Medulla oblongata (tissue), 1 donor: ENCODE results near the gene ZNF385B.
"Not testable (repeated sequence)": the region's sequence is repeated elsewhere in the genome, so short reads cannot be mapped to it uniquely, and the experiment has no call there.

ENCODE experiments used
- DNase-seq: peaks from one replicate; pipeline ENCODE4 v3.0.0-alpha.2; 2015; ENCODE audit errors: extremely low spot score

ZNF385B gene

DNA sequence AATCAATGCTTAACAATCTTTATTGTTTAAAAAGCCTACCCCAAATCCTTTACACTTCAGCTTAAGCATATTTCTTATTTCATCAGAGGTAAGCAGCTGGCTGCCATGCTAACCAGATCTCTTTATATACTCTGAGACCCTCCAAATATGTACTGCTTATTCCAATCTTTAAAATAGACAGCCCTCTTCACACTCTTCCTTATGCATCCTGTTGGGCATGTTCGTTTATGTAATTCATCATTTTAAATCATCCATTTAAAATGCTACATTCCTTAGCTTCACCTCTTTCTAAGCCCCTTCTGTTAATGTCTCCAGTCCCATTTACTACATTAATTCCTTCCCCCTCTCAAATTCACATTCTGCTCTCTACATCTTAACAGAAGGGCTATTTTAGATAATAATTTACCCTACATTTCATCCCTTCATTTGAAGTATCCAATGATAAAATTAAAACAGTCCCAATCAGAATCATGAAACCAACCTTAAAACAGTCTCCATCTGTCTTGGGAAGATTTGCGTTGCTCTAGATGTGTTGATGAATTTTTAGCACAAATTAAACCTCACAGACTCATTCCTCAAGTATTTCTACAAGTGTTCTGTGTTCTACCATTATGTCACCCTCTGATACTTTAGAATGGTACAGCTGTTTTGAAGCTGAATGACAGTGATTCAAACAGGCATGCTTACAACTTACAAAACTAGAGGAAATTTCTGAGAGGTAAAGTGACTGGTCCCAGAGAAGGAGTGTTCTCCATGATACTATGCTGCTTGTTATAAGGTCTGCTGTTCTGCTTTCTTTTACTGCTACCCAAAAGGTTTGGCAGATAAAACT is 59.1 kb downstream of the ZNF385B start:
- no peak for DNase-seq

- no peak for DNase-seq
Measured at GRCh38 chr2:179800776-179801175, 60.6 kb downstream of the ZNF385B start.

GRCh38 chr2:179796213-179797007 is 65.0 kb downstream of the ZNF385B start:
- no peak for DNase-seq

DNA sequence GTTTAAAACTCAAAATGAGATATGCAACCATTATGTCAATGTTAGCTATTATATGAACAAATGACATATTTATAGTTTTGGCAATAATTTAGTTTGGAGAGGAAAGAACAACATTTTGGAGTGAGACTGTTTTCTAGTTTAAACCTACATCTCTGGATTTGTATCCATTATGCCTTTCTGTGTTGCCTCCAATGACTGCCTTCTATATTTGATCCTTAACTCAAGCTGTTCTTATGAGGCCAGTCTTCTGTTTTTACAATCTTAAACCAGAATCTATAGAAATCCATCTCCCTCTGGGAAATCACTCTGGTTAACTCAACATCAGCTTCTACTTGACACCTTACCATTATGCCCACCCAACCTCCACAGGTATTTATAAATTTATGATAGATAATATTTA is 67.5 kb downstream of the ZNF385B start:
- no peak for DNase-seq

GRCh38 chr2:179793238-179793637 is 68.2 kb downstream of the ZNF385B start:
- DNase-seq = no peak

DNA sequence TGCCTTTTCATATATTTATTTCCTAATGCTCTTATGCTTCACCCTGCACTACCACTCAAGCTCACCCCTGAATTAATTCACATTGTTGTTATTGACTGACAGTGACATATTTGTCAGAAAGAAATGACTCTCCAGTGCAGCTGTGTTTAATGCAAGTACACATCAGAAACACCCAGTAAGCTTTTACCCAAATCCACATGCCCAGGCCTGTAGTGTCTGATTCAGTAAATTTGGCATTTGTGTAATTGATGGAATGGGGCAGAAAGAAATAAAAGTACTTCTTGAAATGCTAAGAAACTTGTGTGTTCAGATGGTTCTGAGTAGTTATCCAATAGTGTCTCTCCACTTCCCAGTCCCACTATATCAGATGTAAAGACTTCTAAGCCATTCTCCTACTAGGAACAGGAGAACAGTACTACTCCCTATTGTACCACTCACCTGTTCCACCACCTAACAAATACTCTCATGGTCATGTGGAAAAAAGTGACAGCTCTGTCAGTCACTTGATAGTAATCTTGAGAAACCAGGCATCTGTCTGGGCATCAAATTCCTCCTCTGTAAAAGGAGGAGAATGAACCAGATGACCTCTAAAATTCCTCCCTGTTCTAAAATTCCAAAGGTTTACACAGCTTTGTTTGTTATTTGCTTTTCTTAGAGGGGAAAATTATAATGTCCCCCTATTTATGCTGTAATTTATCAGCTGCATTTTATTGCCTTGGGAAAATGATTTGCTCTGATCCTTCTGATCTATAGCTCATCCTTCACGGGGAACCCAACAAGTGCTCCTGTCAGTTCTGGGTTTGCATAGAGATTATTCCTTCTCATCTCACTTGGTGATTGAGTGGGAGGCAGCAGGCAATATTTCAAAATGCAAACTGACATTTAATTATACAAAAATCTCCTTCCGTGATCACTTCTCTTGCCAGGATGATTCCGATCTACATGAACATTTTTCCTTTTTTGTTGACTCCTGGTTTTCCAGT is 70.9 kb downstream of the ZNF385B start:
- no peak for DNase-seq

DNA sequence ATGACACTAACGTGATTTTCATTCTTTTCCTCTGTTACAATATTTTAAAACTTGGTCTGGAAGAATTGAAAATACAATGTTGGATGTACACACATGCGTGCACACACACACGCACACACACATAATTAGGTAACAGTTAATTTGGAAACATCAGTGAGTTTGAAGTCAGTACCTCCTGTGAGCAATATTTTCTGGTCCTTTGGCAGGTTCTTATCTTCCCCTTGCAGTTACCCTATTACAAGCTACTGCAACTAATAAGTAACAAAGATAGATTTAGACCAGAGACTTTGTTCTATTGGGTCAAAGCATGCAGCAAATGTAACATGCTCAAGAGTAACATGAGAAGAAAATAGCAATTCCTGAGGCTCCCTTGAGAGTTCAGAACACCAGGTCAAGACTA is 73.3 kb downstream of the ZNF385B start:
- no peak for DNase-seq

DNA sequence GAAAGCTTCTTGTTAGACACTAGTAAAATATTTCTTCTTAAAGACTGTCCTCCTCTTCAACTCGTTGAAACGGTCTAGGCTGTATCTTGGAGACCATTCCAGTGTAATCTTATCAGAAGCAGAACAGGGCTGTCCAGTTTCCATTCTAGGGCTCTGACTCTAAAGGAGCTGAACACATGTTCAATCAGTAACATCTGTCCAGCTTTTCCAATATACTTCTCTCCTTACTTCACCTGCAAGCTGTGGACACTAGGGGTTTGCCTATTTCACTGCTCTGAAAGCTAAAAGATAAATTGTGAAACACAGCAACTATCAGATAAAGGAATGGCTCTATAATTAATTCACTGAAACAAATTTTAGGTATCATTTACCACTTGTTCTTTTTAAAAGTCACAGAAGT is 73.8 kb downstream of the ZNF385B start:
- DNase-seq = no peak

DNA sequence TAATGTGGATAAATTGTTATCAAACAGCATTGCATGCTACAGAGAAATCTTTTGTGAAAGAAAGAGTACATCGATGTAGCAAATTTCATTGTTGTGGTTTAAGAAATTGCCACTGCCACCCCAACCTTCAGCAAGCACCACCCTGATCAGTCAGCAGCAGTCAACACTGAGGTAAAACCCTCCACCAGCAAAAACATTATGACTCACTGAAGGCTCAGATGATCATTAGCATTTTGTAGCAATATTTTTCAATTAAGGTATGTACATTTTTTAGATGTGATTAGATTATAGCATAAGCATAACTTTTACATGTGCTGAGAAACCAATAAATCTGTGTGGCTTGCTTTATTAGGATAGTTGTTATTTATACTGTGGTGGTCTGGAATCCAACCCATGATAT is 75.5 kb downstream of the ZNF385B start:
- DNase-seq = no peak

GRCh38 chr2:179782346-179782745 is 79.1 kb downstream of the ZNF385B start:
- not testable (repeated sequence) for DNase-seq

DNA sequence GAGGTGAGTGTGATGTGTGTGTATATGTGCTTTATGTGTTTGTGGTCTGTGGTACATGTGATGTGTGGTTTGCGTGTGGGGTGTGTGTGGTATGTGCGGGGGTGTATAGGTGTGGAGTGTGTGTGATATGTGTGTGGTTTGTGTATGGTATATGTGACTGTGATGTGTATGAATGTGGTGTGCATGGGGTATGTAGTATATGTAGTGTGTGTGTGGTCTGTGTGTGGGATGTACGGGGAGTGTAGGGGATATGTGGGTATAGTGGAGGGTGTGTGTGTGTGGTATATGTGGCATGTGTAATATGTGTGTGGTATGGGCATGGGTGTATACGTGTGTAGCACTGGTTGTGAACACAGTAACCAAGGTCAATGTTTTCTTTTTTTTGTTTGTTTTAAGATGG is 87.4 kb downstream of the ZNF385B start:
- DNase-seq = no peak

DNA sequence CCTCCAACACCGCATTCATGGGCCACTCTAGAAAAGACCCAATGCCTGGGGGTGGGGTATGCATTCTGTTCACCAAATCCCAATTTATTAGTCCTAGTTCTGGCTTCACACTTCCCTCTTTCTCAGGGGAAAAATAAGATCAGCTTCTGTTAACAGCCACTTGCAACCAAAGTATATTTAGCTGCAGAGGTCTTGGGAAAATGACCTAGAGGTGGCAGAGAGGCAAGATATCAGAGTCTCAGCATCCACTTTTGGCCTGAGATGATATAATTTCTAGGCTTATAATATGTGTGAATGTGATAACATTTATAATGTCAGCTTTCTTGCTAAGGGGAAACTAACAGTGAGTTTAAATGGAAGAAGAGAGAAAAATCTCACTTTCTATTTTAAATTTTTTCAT is 89.1 kb downstream of the ZNF385B start:
- DNase-seq = no peak

- no peak for DNase-seq
Measured at GRCh38 chr2:179771791-179772190, 89.6 kb downstream of the ZNF385B start.

GRCh38 chr2:179770029-179770428 is 91.4 kb downstream of the ZNF385B start:
- no peak for DNase-seq

DNA sequence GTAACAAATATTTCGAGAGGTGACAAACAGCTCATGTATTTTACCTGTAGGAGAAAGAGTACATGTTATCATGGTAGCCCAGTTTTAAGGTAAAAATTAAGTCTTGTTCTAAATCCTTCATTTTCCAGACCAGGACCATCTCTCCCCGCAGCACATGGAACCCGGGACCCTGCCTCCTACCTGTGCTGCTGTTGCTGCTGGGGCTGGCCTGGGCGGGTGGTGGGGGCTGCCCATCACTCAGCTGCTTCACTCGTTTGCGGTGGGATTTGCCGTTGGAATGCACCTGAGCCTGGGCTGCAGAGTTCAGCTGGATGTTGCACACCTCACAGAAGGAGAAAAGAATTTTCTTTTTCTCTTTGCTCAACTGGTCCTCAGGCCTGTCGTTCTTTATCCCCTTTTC is 92.1 kb downstream of the ZNF385B start:
- DNase-seq = no peak

DNA sequence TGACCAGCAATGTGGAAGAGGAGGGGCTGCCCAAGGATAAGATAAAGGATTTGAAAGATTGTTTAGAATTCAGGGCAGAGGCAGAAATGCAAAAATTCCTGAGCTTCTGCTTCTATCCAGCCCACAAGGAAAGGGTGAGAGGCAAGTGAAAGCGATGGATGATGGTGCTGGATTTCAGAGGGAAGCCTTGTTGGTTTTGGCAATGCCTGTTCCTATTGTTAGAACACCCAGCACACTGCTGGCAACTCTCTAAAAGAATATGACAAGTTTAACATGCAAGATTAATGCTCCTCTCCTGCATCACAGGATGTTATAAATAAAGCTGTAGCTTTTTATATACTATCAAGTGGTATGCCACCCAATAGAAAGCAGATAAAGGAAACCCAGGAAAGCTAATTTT is 92.6 kb downstream of the ZNF385B start:
- no peak for DNase-seq

- DNase-seq = no peak
Measured at GRCh38 chr2:179765666-179766065, 95.7 kb downstream of the ZNF385B start.

GRCh38 chr2:179764710-179765109 is 96.7 kb downstream of the ZNF385B start:
- no peak for DNase-seq

GRCh38 chr2:179758636-179759035 is 102.8 kb downstream of the ZNF385B start:
- no peak for DNase-seq

GRCh38 chr2:179751163-179751809 is 110.1 kb downstream of the ZNF385B start:
- DNase-seq = no peak

DNA sequence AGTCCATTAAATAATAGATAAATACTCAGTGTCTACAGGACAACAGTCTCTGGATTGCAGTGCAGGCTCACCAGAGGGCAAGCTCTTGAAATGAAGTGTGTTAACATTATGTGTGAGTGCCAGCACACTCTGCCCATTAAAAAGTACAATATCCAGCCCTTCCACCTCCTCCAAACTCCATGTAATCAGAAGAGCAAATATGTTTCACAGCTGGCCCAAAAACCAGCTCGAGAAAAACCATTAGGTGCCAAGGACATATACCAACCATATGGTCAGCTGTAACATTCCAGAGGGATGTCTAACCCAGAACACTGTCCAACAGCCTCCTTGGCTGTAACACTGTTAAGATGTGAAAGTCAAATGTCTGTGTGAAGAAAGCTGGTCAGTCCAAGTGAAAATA is 112.2 kb downstream of the ZNF385B start:
- DNase-seq = no peak
